ENCODE measurements around the gene EMX1.

The EMX1 gene

DNA sequence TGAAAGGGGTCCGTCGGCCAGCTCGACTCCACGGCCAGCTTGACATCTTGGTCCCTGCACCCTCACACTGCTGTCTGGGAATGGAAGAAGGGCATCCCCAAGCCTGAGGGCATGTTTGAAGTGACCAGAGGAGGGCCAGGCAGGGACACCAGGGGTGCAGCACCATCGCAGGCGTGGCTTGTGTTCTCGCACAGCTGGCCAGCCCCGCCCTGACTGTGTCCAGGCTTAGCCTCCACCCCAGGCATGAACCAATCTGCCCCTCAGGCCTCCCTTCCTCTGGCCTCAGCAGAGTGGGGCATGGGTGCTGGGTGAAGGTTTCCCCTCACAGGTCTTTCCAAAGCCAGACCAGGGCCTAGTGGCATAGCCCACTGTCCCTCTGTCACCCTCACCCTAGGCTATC, 25.0 kb downstream of the EMX1 start:
- TF ChIP-seq, protein P1, sequence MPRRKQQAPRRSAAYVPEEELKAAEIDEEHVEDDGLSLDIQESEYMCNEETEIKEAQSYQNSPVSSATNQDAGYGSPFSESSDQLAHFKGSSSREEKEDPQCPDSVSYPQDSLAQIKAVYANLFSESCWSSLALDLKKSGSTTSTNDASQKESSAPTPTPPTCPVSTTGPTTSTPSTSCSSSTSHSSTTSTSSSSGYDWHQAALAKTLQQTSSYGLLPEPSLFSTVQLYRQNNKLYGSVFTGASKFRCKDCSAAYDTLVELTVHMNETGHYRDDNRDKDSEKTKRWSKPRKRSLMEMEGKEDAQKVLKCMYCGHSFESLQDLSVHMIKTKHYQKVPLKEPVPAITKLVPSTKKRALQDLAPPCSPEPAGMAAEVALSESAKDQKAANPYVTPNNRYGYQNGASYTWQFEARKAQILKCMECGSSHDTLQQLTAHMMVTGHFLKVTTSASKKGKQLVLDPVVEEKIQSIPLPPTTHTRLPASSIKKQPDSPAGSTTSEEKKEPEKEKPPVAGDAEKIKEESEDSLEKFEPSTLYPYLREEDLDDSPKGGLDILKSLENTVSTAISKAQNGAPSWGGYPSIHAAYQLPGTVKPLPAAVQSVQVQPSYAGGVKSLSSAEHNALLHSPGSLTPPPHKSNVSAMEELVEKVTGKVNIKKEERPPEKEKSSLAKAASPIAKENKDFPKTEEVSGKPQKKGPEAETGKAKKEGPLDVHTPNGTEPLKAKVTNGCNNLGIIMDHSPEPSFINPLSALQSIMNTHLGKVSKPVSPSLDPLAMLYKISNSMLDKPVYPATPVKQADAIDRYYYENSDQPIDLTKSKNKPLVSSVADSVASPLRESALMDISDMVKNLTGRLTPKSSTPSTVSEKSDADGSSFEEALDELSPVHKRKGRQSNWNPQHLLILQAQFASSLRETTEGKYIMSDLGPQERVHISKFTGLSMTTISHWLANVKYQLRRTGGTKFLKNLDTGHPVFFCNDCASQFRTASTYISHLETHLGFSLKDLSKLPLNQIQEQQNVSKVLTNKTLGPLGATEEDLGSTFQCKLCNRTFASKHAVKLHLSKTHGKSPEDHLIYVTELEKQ (tag by site-specific recombination; IDR thresholded peaks at IDR 0.05; ENCODE audit: borderline replicate concordance) = no peak
- TF ChIP-seq ZNF426 (tag by site-specific recombination; IDR thresholded peaks at IDR 0.05) (no peak), ZNF658 (tag by site-specific recombination; IDR thresholded peaks at IDR 0.05) (no peak), ZBTB21 (tag by site-specific recombination; IDR thresholded peaks at IDR 0.05) (no peak), ZNF600 (tag by site-specific recombination; IDR thresholded peaks at IDR 0.05) (no peak), ZNF132 (tag by site-specific recombination; IDR thresholded peaks at IDR 0.05; ENCODE audit: borderline replicate concordance) (no peak), ZNF155 (tag by site-specific recombination; IDR thresholded peaks at IDR 0.05) (no peak), ZNF626 (tag by site-specific recombination; IDR thresholded peaks at IDR 0.05) (no peak), ZNF214 (tag by site-specific recombination; IDR thresholded peaks at IDR 0.05; ENCODE audit: borderline replicate concordance) (no peak), ZNF521 (tag by site-specific recombination; IDR thresholded peaks at IDR 0.05) (no peak)
- TF ChIP-seq, protein P2, sequence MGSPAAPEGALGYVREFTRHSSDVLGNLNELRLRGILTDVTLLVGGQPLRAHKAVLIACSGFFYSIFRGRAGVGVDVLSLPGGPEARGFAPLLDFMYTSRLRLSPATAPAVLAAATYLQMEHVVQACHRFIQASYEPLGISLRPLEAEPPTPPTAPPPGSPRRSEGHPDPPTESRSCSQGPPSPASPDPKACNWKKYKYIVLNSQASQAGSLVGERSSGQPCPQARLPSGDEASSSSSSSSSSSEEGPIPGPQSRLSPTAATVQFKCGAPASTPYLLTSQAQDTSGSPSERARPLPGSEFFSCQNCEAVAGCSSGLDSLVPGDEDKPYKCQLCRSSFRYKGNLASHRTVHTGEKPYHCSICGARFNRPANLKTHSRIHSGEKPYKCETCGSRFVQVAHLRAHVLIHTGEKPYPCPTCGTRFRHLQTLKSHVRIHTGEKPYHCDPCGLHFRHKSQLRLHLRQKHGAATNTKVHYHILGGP (tag by site-specific recombination; IDR thresholded peaks at IDR 0.05) = no peak
- TF ChIP-seq, protein P3, sequence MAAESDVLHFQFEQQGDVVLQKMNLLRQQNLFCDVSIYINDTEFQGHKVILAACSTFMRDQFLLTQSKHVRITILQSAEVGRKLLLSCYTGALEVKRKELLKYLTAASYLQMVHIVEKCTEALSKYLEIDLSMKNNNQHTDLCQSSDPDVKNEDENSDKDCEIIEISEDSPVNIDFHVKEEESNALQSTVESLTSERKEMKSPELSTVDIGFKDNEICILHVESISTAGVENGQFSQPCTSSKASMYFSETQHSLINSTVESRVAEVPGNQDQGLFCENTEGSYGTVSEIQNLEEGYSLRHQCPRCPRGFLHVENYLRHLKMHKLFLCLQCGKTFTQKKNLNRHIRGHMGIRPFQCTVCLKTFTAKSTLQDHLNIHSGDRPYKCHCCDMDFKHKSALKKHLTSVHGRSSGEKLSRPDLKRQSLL (tag by site-specific recombination; IDR thresholded peaks at IDR 0.05) = no peak
- TF ChIP-seq, protein P4, sequence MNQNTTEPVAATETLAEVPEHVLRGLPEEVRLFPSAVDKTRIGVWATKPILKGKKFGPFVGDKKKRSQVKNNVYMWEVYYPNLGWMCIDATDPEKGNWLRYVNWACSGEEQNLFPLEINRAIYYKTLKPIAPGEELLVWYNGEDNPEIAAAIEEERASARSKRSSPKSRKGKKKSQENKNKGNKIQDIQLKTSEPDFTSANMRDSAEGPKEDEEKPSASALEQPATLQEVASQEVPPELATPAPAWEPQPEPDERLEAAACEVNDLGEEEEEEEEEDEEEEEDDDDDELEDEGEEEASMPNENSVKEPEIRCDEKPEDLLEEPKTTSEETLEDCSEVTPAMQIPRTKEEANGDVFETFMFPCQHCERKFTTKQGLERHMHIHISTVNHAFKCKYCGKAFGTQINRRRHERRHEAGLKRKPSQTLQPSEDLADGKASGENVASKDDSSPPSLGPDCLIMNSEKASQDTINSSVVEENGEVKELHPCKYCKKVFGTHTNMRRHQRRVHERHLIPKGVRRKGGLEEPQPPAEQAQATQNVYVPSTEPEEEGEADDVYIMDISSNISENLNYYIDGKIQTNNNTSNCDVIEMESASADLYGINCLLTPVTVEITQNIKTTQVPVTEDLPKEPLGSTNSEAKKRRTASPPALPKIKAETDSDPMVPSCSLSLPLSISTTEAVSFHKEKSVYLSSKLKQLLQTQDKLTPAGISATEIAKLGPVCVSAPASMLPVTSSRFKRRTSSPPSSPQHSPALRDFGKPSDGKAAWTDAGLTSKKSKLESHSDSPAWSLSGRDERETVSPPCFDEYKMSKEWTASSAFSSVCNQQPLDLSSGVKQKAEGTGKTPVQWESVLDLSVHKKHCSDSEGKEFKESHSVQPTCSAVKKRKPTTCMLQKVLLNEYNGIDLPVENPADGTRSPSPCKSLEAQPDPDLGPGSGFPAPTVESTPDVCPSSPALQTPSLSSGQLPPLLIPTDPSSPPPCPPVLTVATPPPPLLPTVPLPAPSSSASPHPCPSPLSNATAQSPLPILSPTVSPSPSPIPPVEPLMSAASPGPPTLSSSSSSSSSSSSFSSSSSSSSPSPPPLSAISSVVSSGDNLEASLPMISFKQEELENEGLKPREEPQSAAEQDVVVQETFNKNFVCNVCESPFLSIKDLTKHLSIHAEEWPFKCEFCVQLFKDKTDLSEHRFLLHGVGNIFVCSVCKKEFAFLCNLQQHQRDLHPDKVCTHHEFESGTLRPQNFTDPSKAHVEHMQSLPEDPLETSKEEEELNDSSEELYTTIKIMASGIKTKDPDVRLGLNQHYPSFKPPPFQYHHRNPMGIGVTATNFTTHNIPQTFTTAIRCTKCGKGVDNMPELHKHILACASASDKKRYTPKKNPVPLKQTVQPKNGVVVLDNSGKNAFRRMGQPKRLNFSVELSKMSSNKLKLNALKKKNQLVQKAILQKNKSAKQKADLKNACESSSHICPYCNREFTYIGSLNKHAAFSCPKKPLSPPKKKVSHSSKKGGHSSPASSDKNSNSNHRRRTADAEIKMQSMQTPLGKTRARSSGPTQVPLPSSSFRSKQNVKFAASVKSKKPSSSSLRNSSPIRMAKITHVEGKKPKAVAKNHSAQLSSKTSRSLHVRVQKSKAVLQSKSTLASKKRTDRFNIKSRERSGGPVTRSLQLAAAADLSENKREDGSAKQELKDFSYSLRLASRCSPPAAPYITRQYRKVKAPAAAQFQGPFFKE (tag by site-specific recombination; IDR thresholded peaks at IDR 0.05; ENCODE audit: borderline replicate concordance) = no peak
- TF ChIP-seq, protein P5, sequence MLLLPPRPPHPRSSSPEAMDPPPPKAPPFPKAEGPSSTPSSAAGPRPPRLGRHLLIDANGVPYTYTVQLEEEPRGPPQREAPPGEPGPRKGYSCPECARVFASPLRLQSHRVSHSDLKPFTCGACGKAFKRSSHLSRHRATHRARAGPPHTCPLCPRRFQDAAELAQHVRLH (tag by site-specific recombination; IDR thresholded peaks at IDR 0.05) = no peak
- ChIA-PET POLR2A (no interaction called here), CTCF (interaction anchor here (3.2 kb wide), 1 partner anchor 49 kb away, joined by 12 read pairs; no protein-coding TSS in a partner anchor)

More for the DNA sequence above, 25.0 kb downstream of the EMX1 start:
- Histone ChIP-seq H3K9me3 (ENCODE audit: control insufficient read depth, insufficient read depth, low read depth, low read length) (no peaks in the 10 kb centered on the region), H3K27ac (ENCODE audit: extremely low read depth, low read depth, low read length) (no peak overlapping the region), H3K36me3 (ENCODE audit: control insufficient read depth in 2 of 2, insufficient read depth in 1 of 2, low read length in 2 of 2) (peaks cover 0 to 2% of the 10 kb centered on the region in 2 experiments; a peak in 1 of 3 replicates), H3K4me3 (ENCODE audit: low read depth, low read length) (no peak overlapping the region), H3K4me1 (ENCODE audit: control insufficient read depth, insufficient read depth, low read length) (peaks cover 5% of the 10 kb centered on the region; the same call in 1 of the 2 replicates)

Data from HEK293 (cell line).